HepG2 (cell line): ENCODE results near the gene SOX12. TPM values are rescaled to one million over a fixed set of nuclear protein-coding genes. Genes with fewer than 3 reads are reported as not detected.

Experiments used
- ELF4 ChIP-seq: sonication (generic); formaldehyde crosslinking; IDR thresholded peaks from 2 replicates; pipeline ENCODE4 v1.5.0; 2020; ENCODE audit warnings: missing genetic modification reagents, mild to moderate bottlenecking, moderate library complexity, borderline replicate concordance
- FOXJ3 ChIP-seq: sonication (generic); formaldehyde crosslinking; IDR thresholded peaks from 2 replicates; pipeline ENCODE4 v1.4.0; 2020; ENCODE audit warnings: missing genetic modification reagents, mild to moderate bottlenecking, borderline replicate concordance
- MBNL3 ChIP-seq: fragments of 250-450 bp; sonication (Bioruptor Pico); conservative IDR thresholded peaks from 2 replicates; pipeline ENCODE4 v1.8.0; 2022; ENCODE audit warnings: mild to moderate bottlenecking, inconsistent platforms
- MED1 ChIP-seq: sonication (generic); formaldehyde crosslinking; IDR thresholded peaks from 2 replicates; pipeline ENCODE4 v1.4.0; 2020; ENCODE audit warnings: missing genetic modification reagents
- MIXL1 ChIP-seq: IDR thresholded peaks from 2 replicates; pipeline ENCODE4 v1.6.1; 2016
- NFE2L2 ChIP-seq: fragments of 150-350 bp; IDR thresholded peaks from 2 replicates; pipeline ENCODE4 v1.6.1; 2014; ENCODE audit warnings: low read length
- ZBTB21 ChIP-seq: sonication (generic); formaldehyde crosslinking; IDR thresholded peaks from 2 replicates; pipeline ENCODE4 v1.4.0; 2020; ENCODE audit warnings: missing genetic modification reagents
- ZMYM4 ChIP-seq: sonication (generic); formaldehyde crosslinking; IDR thresholded peaks from 2 replicates; pipeline ENCODE4 v1.8.1; 2023; ENCODE audit warnings: mild to moderate bottlenecking, missing genetic modification reagents
- ZNF253 ChIP-seq: sonication (generic); formaldehyde crosslinking; IDR thresholded peaks from 2 replicates; pipeline ENCODE4 v1.8.0; 2022; ENCODE audit warnings: mild to moderate bottlenecking, missing genetic modification reagents, borderline replicate concordance
- ZNF660 ChIP-seq: sonication (generic); formaldehyde crosslinking; IDR thresholded peaks from 2 replicates; pipeline ENCODE4 v1.5.1; 2020; ENCODE audit warnings: mild to moderate bottlenecking, low read depth, missing genetic modification reagents, borderline replicate concordance
- ZNF672 ChIP-seq: sonication (generic); formaldehyde crosslinking; IDR thresholded peaks from 2 replicates; pipeline ENCODE4 v1.8.1; 2022; ENCODE audit warnings: missing genetic modification reagents
- polyA plus RNA-seq, 8 experiments: library from polyadenylated mRNA; depleted of rRNA in 3 of 8; stranded (reverse) in 7 of 8; unstranded in 1 of 8; fragments of >200 nt; fragmentation: Illumina TruSeq in 4 of 8; extraction: Trizol in 4 of 8; gene quantifications; 2 replicates each; pipeline versions ENCODE4 v1.2.1 to v1.2.3, GENCODE V29; 2011 to 2016; ENCODE audit warnings: low read depth in 4 of 8, missing spikeins in 1 of 8, mixed read lengths in 1 of 8; ENCODE audit not compliant: insufficient read depth in 1 of 8
- total RNA-seq, 5 experiments: library from RNA; depleted of rRNA; stranded (reverse); fragments of >200 nt; fragmentation: Illumina TruSeq; extraction: Trizol; gene quantifications; 2 replicates each; pipeline ENCODE4 v1.2.3, GENCODE V29; 2016; ENCODE audit warnings: low read depth in 1 of 5
- TF ChIP-seq, protein P1 (sequence below): sonication (generic); formaldehyde crosslinking; IDR thresholded peaks from 2 replicates; pipeline ENCODE4 v1.5.0; 2020; ENCODE audit warnings: mild to moderate bottlenecking, missing genetic modification reagents, borderline replicate concordance
- TF ChIP-seq, protein P2 (sequence below): IDR thresholded peaks from 2 replicates; pipeline ENCODE4 v1.6.1; 2018; ENCODE audit warnings: missing genetic modification reagents
- TF ChIP-seq, protein P3 (sequence below): fragments of 450-650 bp; IDR thresholded peaks from 2 replicates; pipeline ENCODE4 v1.6.1; 2016
- TF ChIP-seq, protein P4 (sequence below): sonication (generic); formaldehyde crosslinking; IDR thresholded peaks from 2 replicates; pipeline ENCODE4 v1.5.0; 2020; ENCODE audit warnings: mild to moderate bottlenecking, missing genetic modification reagents
- TF ChIP-seq, protein P5 (sequence below): sonication (generic); formaldehyde crosslinking; IDR thresholded peaks from 2 replicates; pipeline ENCODE4 v1.4.0; 2020; ENCODE audit warnings: missing genetic modification reagents
- TF ChIP-seq, protein P6 (sequence below): IDR thresholded peaks from 2 replicates; pipeline ENCODE4 v1.6.1; 2012; ENCODE audit warnings: low read depth, low read length, improper control_type of control experiment

SOX12 gene
- total and polyA plus RNA-seq, 2 of the 13 experiments (the other 11 are each of a cell fraction or from before 2014, with no cell fraction given), result 10.0 to 18.7 TPM

DNA sequence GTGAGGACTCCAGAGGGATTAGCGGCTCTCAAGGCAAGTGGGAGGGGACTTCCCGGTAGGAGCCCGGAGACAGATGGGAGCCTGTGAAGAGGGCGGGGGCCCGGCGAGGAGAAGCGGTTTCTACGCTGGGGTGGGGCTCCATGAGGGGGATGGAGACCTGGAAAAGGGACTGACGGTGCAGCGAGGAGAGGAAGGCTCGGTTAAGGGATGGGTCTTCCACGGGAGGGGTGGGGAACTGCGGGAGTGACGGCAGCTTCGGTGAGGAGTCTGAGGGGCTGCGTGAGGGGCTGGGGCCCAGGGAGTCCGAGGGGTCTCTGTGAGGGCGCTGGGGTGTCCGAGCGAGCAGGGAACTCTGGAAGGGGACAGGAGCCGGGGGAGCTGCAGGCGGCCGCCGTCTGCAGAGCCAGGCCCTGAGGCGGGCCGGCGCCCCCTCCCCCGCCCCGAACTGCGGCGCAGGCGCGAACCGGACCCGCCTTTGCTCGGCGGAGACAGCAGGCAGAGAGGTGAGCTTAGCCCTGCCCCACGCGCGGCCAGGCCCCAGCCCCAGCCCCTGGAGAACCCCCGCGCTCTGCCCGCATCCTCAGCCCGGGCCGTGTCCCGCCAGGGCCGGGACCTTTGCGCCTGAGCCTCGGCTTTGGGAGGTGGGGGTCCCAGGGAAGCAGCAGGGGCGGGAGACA is 21.4 kb downstream of the SOX12 start, which contains the start of gene NRSN2 (continued):
- TF ChIP-seq, protein P1, sequence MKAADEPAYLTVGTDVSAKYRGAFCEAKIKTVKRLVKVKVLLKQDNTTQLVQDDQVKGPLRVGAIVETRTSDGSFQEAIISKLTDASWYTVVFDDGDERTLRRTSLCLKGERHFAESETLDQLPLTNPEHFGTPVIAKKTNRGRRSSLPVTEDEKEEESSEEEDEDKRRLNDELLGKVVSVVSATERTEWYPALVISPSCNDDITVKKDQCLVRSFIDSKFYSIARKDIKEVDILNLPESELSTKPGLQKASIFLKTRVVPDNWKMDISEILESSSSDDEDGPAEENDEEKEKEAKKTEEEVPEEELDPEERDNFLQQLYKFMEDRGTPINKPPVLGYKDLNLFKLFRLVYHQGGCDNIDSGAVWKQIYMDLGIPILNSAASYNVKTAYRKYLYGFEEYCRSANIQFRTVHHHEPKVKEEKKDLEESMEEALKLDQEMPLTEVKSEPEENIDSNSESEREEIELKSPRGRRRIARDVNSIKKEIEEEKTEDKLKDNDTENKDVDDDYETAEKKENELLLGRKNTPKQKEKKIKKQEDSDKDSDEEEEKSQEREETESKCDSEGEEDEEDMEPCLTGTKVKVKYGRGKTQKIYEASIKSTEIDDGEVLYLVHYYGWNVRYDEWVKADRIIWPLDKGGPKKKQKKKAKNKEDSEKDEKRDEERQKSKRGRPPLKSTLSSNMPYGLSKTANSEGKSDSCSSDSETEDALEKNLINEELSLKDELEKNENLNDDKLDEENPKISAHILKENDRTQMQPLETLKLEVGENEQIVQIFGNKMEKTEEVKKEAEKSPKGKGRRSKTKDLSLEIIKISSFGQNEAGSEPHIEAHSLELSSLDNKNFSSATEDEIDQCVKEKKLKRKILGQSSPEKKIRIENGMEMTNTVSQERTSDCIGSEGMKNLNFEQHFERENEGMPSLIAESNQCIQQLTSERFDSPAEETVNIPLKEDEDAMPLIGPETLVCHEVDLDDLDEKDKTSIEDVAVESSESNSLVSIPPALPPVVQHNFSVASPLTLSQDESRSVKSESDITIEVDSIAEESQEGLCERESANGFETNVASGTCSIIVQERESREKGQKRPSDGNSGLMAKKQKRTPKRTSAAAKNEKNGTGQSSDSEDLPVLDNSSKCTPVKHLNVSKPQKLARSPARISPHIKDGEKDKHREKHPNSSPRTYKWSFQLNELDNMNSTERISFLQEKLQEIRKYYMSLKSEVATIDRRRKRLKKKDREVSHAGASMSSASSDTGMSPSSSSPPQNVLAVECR (CRISPR knock-in tag), result no peak; the same call in 1 of the 2 replicates
- TF ChIP-seq ELF4 (CRISPR knock-in tag) (no peak), FOXJ3 (CRISPR knock-in tag) (no peak), ZNF253 (CRISPR knock-in tag) (peak; percentile 76; the same call in 1 of the 2 replicates), NFE2L2 (no peak), ZNF672 (CRISPR knock-in tag) (no peak), MIXL1 (CRISPR knock-in tag) (no peak), ZBTB21 (CRISPR knock-in tag) (no peak), MED1 (CRISPR knock-in tag) (peak; percentile 41), MBNL3 (no peak), ZNF660 (CRISPR knock-in tag) (no peak), ZMYM4 (CRISPR knock-in tag) (no peak)
- TF ChIP-seq, protein P2, sequence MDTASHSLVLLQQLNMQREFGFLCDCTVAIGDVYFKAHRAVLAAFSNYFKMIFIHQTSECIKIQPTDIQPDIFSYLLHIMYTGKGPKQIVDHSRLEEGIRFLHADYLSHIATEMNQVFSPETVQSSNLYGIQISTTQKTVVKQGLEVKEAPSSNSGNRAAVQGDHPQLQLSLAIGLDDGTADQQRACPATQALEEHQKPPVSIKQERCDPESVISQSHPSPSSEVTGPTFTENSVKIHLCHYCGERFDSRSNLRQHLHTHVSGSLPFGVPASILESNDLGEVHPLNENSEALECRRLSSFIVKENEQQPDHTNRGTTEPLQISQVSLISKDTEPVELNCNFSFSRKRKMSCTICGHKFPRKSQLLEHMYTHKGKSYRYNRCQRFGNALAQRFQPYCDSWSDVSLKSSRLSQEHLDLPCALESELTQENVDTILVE (CRISPR knock-in tag), result no peak
- TF ChIP-seq, protein P3, sequence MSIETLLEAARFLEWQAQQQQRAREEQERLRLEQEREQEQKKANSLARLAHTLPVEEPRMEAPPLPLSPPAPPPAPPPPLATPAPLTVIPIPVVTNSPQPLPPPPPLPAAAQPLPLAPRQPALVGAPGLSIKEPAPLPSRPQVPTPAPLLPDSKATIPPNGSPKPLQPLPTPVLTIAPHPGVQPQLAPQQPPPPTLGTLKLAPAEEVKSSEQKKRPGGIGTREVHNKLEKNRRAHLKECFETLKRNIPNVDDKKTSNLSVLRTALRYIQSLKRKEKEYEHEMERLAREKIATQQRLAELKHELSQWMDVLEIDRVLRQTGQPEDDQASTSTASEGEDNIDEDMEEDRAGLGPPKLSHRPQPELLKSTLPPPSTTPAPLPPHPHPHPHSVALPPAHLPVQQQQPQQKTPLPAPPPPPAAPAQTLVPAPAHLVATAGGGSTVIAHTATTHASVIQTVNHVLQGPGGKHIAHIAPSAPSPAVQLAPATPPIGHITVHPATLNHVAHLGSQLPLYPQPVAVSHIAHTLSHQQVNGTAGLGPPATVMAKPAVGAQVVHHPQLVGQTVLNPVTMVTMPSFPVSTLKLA, result no peak
- TF ChIP-seq, protein P4, sequence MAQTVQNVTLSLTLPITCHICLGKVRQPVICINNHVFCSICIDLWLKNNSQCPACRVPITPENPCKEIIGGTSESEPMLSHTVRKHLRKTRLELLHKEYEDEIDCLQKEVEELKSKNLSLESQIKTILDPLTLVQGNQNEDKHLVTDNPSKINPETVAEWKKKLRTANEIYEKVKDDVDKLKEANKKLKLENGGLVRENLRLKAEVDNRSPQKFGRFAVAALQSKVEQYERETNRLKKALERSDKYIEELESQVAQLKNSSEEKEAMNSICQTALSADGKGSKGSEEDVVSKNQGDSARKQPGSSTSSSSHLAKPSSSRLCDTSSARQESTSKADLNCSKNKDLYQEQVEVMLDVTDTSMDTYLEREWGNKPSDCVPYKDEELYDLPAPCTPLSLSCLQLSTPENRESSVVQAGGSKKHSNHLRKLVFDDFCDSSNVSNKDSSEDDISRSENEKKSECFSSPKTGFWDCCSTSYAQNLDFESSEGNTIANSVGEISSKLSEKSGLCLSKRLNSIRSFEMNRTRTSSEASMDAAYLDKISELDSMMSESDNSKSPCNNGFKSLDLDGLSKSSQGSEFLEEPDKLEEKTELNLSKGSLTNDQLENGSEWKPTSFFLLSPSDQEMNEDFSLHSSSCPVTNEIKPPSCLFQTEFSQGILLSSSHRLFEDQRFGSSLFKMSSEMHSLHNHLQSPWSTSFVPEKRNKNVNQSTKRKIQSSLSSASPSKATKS (CRISPR knock-in tag), result no peak
- TF ChIP-seq, protein P5, sequence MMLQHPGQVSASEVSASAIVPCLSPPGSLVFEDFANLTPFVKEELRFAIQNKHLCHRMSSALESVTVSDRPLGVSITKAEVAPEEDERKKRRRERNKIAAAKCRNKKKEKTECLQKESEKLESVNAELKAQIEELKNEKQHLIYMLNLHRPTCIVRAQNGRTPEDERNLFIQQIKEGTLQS, result peak; percentile 18; the same call in 1 of the 2 replicates
- TF ChIP-seq, protein P6, sequence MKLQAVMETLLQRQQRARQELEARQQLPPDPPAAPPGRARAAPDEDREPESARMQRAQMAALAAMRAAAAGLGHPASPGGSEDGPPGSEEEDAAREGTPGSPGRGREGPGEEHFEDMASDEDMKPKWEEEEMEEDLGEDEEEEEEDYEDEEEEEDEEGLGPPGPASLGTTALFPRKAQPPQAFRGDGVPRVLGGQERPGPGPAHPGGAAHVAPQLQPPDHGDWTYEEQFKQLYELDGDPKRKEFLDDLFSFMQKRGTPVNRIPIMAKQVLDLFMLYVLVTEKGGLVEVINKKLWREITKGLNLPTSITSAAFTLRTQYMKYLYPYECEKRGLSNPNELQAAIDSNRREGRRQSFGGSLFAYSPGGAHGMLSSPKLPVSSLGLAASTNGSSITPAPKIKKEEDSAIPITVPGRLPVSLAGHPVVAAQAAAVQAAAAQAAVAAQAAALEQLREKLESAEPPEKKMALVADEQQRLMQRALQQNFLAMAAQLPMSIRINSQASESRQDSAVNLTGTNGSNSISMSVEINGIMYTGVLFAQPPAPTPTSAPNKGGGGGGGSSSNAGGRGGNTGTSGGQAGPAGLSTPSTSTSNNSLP, result no peak
